OCI-LY1 (cell line): Measurements from ENCODE around the gene INS.

Experiments used
- EZH2 ChIP-seq: fragments of 200-600 bp; sonication (generic), shearing (Covaris generic); IDR thresholded peaks from 2 replicates; pipeline ENCODE4 v1.8.0; 2017; ENCODE audit warnings: borderline replicate concordance, mixed run types, mild to moderate bottlenecking, antibody characterized with exemption, low read length, moderate library complexity, mixed read lengths
- TF ChIP-seq, protein P1 (sequence below): fragments of 200-600 bp; sonication (generic), shearing (Covaris generic); IDR thresholded peaks from 2 replicates; pipeline ENCODE4 v1.5.1; 2017; ENCODE audit warnings: mild to moderate bottlenecking, antibody characterized with exemption, low read length, moderate library complexity, mixed read lengths

DNA sequence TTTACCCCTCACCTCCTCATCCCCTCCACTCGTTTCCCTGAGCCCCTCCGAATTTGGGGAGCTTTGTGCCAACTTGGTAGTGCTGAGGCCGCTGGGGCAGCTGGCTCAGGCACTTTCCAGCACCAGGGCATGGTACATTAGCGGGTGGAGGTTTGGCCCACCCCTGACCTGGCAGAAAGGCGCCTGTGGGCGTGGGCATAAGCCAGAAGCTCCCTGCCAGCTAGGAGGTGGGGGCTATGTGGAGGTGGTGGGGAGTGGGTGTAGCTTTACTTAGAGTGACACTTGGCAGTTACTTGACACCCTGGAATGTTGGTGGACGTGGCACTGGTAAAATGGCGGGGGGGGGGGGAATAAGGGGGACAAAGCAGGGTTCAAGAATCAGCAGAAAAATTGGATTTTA lies 11.5 kb downstream of the INS start:
- TF ChIP-seq, protein P1, sequence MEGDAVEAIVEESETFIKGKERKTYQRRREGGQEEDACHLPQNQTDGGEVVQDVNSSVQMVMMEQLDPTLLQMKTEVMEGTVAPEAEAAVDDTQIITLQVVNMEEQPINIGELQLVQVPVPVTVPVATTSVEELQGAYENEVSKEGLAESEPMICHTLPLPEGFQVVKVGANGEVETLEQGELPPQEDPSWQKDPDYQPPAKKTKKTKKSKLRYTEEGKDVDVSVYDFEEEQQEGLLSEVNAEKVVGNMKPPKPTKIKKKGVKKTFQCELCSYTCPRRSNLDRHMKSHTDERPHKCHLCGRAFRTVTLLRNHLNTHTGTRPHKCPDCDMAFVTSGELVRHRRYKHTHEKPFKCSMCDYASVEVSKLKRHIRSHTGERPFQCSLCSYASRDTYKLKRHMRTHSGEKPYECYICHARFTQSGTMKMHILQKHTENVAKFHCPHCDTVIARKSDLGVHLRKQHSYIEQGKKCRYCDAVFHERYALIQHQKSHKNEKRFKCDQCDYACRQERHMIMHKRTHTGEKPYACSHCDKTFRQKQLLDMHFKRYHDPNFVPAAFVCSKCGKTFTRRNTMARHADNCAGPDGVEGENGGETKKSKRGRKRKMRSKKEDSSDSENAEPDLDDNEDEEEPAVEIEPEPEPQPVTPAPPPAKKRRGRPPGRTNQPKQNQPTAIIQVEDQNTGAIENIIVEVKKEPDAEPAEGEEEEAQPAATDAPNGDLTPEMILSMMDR = no peak
- no peak for TF ChIP-seq EZH2
